Body of pancreas (tissue), 4 donors: Measurements from ENCODE around the gene SYN1.

Source experiments
- CTCF ChIP-seq, 7 experiments: fragments of 450-650 bp in 4 of 7; fragments of 200-600 bp in 3 of 7; sonication (generic) in 3 of 7; IDR thresholded peaks; one replicate each; pipeline ENCODE4 v1.5.1; 2016 to 2019; ENCODE audit warnings: antibody characterized with exemption in 7 of 7
- POLR2A ChIP-seq, 3 donors: fragments of 450-650 bp; IDR thresholded peaks; one replicate each; pipeline ENCODE4 v1.6.1; 2016; ENCODE audit warnings: antibody characterized with exemption in 3 of 3, mild to moderate bottlenecking in 2 of 3

DNA sequence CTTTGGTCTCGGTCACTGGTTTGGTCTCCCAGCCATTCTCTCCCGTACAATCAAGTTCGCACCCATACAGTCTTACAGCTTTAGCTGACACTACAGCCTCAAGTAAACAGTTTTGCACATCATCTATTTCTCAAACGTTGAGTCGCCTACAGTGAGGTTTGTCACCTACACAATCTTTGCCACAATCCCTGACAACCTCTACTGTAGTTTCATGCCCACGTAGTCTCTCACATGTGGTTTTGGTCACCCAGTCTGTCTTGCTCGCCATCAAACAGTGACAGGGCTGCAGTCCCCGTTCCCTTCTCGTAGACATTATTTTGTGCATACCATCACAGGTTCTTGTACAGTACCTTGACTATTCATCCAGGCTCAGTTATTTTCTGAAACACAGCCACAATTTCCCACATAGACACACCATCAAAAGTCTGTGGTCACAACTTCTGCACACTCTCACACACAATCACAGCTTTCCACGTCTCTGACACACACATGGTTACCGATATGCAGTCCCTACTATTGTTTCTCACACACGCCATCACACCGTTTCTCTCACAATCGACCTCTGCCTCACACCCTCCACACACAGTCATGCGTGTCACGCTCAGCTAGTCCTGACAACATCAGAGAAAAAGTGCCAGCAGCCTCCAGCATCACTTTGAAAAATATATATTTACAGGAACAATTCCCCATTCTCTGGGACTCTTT lies 15.4 kb upstream of the SYN1 start:
- TF ChIP-seq POLR2A (IDR thresholded peaks at IDR 0.05) (no peak), CTCF (IDR thresholded peaks at IDR 0.05) (no peak)
